GM12864 (cell line): Measurements from ENCODE around the gene MCFD2.

Experiments
- DNase-seq: peaks from one replicate; pipeline ENCODE4 v3.0.0-alpha.2; 2011; ENCODE audit warnings: low read depth
- H3K4me3 ChIP-seq: 2 replicates; pipeline ENCODE4 v1.5.1; 2011; ENCODE audit warnings: mild to moderate bottlenecking, low read depth, low read length, control low read depth
- TF ChIP-seq, protein P1 (sequence below): IDR thresholded peaks from 2 replicates; pipeline ENCODE4 v1.5.1; 2011; ENCODE audit warnings: low read depth, mild to moderate bottlenecking, moderate library complexity, low read length, control low read depth, inconsistent platforms; ENCODE audit errors: missing control alignments

The MCFD2 gene

DNA sequence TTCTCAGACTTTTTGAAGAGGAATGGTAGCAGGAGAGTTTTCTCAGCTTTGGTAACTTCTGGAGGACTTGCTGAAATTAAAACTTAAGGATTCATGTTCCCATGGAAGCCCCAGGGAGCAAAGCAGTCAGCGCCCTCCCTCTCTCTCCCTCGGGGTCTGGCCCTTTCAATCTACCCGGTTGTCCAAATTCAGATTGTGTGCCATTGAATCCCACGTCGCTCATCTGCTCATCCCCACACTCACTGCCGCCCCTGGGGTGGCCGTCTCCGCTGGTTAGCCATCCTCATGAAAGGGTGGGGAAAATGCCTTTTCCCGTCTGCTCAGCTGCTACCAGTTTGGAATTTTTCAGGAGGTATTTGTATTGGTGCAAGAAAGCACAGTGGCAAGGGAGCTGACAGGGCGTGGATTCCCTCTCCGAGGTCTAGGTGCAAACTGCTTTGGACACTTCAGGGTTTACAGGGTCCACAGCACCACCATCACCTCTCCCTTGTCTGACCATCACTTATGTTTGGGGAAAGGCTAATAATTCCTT lies 27.1 kb downstream of the MCFD2 start:
- no peak for DNase-seq
- no peak overlapping the region for H3K4me3 ChIP-seq
- TF ChIP-seq, protein P1, sequence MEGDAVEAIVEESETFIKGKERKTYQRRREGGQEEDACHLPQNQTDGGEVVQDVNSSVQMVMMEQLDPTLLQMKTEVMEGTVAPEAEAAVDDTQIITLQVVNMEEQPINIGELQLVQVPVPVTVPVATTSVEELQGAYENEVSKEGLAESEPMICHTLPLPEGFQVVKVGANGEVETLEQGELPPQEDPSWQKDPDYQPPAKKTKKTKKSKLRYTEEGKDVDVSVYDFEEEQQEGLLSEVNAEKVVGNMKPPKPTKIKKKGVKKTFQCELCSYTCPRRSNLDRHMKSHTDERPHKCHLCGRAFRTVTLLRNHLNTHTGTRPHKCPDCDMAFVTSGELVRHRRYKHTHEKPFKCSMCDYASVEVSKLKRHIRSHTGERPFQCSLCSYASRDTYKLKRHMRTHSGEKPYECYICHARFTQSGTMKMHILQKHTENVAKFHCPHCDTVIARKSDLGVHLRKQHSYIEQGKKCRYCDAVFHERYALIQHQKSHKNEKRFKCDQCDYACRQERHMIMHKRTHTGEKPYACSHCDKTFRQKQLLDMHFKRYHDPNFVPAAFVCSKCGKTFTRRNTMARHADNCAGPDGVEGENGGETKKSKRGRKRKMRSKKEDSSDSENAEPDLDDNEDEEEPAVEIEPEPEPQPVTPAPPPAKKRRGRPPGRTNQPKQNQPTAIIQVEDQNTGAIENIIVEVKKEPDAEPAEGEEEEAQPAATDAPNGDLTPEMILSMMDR: no peak

DNA sequence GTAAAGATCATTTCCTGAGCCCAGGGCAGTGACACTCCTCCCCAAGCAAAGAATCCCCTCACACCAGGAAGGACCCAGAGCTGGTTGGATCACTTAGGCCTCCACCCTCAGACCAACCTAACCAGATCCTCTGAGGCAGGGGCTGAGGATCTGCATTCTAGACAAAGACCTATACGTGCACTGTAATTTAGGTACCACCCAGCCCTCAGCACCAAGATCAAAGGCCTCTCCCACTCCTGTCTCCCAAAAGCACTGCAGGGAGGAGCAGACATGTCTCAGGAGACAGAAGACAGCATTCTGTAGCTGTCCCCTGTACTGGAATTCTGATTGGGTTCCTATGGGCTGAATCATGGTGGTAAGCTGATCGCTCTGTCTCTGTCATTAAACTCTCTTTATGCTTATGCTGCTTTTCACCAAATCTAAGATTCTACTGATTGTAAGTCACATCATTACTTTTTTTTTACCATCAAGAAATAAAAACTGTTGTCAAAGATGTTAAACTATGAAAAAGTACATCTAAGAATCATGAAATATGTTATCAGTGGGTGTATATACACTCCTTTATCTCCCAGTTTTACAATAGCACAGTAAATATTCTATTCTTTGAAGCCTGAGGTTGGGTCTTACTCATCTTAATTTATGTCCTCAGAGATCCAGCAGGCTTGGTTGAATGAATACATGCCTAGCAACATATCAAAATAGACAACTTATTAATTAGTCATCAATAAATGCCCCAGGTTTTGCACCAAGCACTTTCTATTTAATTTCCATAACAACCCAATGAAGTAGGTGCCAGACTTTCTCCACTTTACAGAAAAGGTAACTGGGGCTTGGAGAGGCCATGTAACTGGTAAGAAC lies 28.3 kb downstream of the MCFD2 start:
- DNase-seq: no peak
- TF ChIP-seq, protein P1: no peak
- no peak overlapping the region for H3K4me3 ChIP-seq

DNA sequence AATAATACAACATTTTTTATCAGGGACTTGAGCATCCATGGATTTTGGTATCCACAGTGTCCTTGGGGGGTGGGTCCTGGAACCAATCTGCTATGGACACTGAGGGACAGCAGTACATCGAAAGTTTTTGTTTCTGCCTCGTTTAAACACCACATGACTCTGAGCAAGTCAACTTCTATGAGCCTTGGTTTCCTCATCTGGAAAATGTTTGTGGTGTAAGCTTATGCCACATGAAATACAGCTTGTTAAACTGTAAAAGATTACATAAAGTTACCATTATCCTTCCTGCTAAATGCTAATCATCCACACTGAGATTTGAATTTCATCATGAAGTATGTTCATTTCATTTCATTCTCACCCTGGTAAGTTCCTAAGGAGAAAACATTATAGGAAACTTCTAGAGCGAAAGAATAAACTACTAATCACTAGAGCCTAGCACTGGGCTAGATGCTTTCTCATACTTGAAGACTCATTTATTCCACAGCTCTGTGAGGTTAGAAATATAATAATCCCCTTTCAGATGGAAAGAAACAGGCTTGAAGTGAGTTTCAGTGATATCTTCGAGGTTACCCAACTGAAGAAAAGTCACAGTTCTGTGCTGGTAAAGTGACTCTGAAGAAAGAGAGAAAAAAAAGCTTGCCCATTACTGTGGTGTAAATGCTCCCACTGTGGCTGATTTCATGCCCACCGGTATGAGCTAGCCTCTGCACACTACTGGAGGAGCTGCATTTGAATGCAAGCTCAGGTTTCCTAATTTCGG lies 29.2 kb downstream of the MCFD2 start:
- DNase-seq: no peak
- no peak overlapping the region for H3K4me3 ChIP-seq
- TF ChIP-seq, protein P1: no peak

DNA sequence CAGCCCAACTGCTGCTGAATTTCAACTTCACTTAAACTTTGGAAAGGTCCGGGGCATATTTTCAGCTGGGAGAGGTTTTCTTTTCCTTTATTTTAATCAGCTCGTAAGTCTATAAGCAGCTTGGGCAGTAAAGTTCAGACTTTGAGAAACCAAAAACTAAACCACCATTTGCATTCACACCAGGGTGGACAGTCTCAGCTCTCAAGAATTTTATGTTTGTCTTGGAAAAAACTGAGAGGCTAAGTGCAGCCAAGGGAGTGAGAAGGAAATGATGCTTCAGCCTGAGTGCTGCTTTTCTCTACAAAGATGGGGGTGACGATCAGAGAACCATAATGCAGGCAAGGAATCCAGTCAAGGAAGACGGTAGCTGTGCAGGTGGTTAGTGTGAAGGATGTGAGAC lies 30.2 kb downstream of the MCFD2 start:
- DNase-seq: no peak
- no peak overlapping the region for H3K4me3 ChIP-seq
- TF ChIP-seq, protein P1: no peak

DNA sequence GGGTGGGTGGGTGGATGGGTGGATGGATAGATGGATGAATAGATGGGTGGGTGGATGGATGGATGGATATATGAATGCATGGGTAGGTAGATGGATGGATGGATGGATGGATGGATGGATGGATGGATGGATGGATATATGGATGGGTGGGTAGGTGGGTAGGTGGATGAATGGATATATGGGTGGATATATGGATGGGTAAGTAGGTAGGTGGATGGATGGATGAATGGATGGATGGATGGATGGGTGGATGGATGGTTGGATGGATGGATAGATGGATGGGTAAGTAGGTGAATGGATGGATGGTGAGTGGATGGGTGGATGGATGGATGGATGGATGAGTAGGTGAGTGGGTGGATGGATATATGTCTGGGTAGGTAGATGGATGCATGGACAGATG lies 36.1 kb downstream of the MCFD2 start:
- DNase-seq: no peak
- TF ChIP-seq, protein P1: no peak
- no peak overlapping the region for H3K4me3 ChIP-seq

DNA sequence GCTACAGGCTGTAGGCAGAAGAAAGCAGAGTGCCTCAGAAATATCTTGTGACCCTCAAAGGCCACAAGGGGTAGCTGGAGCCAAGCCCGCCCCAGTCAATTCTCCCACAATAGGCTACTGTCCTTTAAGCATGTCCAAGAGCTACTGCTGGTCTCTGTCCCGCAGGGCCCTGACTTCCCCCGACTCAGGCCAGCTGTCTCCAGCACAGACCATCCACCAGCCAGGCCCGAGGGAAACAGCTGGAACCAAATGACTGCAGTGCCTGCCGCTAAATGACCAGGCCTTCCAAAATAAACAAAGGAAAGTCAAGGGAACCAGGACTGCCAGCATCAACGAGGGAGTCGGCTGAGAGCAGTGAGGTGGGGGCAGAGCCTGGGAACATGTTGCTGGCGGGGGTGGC lies 36.7 kb downstream of the MCFD2 start:
- DNase-seq: no peak
- TF ChIP-seq, protein P1: no peak

More for the DNA sequence above, 36.7 kb downstream of the MCFD2 start:
- no peak overlapping the region for H3K4me3 ChIP-seq
